SH-SY5Y (cell line): ENCODE data around the gene PPP1R12A.

ENCODE experiments used
- GATA2 ChIP-seq: IDR thresholded peaks from 2 replicates; pipeline ENCODE4 v1.6.1; 2011; ENCODE audit warnings: mild to moderate bottlenecking, low read depth, low read length
- GATA3 ChIP-seq: IDR thresholded peaks from 2 replicates; pipeline ENCODE4 v1.6.1; 2011; ENCODE audit warnings: low read depth, mild to moderate bottlenecking, low read length, moderate library complexity

GRCh38 chr12:79978692-79979091, 43.8 kb upstream of the PPP1R12A start:
- no peak for TF ChIP-seq GATA2
- no peak for TF ChIP-seq GATA3
